ENCODE data around the gene EEF1AKMT2. TPM values are rescaled to one million over a fixed set of nuclear protein-coding genes. Genes with fewer than 3 reads are reported as not detected.

Gene EEF1AKMT2
- total RNA-seq, 1 donor from 2014 or later: 23.0 TPM

GRCh38 chr10:124755581-124755980 is 36.1 kb downstream of the EEF1AKMT2 start:
- H3K27ac Mint-ChIP-seq: no peak overlapping the region
- DNase-seq (ENCODE audit: low spot score in 2 of 2, unreplicated experiment in 2 of 2): no peak

GRCh38 chr10:124754227-124754626 is 37.5 kb downstream of the EEF1AKMT2 start:
- DNase-seq (ENCODE audit: low spot score in 2 of 2, unreplicated experiment in 2 of 2): no peak
- no peaks in the 10 kb centered on the region for H3K9me3 Mint-ChIP-seq
- peaks cover 4% of the 10 kb centered on the region for H3K36me3 Mint-ChIP-seq
- H3K27me3 Mint-ChIP-seq (ENCODE audit: low read depth): no peaks in the 10 kb centered on the region
- TF ChIP-seq CTCF (IDR thresholded peaks at IDR 0.05; ENCODE audit: unreplicated experiment): no peak
- H3K4me1 Mint-ChIP-seq: peaks cover 12% of the 10 kb centered on the region
- no peak overlapping the region for H3K4me3 Mint-ChIP-seq
- no peak overlapping the region for H3K27ac Mint-ChIP-seq

More at GRCh38 chr10:124755581-124755980, 36.1 kb downstream of the EEF1AKMT2 start:
- H3K9me3 Mint-ChIP-seq: no peaks in the 10 kb centered on the region
- H3K27me3 Mint-ChIP-seq (ENCODE audit: low read depth): no peaks in the 10 kb centered on the region
- no peak for TF ChIP-seq CTCF (IDR thresholded peaks at IDR 0.05; ENCODE audit: unreplicated experiment)
- peaks cover 9% of the 10 kb centered on the region for H3K36me3 Mint-ChIP-seq
- no peak overlapping the region for H3K4me3 Mint-ChIP-seq
- peaks cover 12% of the 10 kb centered on the region for H3K4me1 Mint-ChIP-seq

- Mint-ChIP-seq H3K27me3 (ENCODE audit: low read depth) (no peaks in the 10 kb centered on the region), H3K4me3 (no peak overlapping the region), H3K4me1 (peaks cover 27% of the 10 kb centered on the region), H3K27ac (no peak overlapping the region), H3K9me3 (no peaks in the 10 kb centered on the region), H3K36me3 (no peaks in the 10 kb centered on the region)
- TF ChIP-seq CTCF (IDR thresholded peaks at IDR 0.05; ENCODE audit: unreplicated experiment): no peak
- DNase-seq (ENCODE audit: low spot score in 2 of 2, unreplicated experiment in 2 of 2): no peak
Measured at GRCh38 chr10:124748953-124749645, 42.6 kb downstream of the EEF1AKMT2 start.

- Mint-ChIP-seq H3K4me3 (no peak overlapping the region), H3K27me3 (ENCODE audit: low read depth) (no peaks in the 10 kb centered on the region), H3K9me3 (no peaks in the 10 kb centered on the region), H3K27ac (no peak overlapping the region), H3K36me3 (no peaks in the 10 kb centered on the region), H3K4me1 (peaks cover 27% of the 10 kb centered on the region)
- TF ChIP-seq CTCF (IDR thresholded peaks at IDR 0.05; ENCODE audit: unreplicated experiment): no peak
- DNase-seq (ENCODE audit: low spot score in 2 of 2, unreplicated experiment in 2 of 2): no peak
Measured at GRCh38 chr10:124748166-124748565, 43.5 kb downstream of the EEF1AKMT2 start.

GRCh38 chr10:124747745-124748144 is 43.9 kb downstream of the EEF1AKMT2 start:
- H3K36me3 Mint-ChIP-seq: no peaks in the 10 kb centered on the region
- no peaks in the 10 kb centered on the region for H3K9me3 Mint-ChIP-seq
- no peaks in the 10 kb centered on the region for H3K27me3 Mint-ChIP-seq (ENCODE audit: low read depth)
- peaks cover 27% of the 10 kb centered on the region for H3K4me1 Mint-ChIP-seq
- no peak for DNase-seq (ENCODE audit: low spot score in 2 of 2, unreplicated experiment in 2 of 2)
- no peak overlapping the region for H3K4me3 Mint-ChIP-seq
- no peak for TF ChIP-seq CTCF (IDR thresholded peaks at IDR 0.05; ENCODE audit: unreplicated experiment)
- H3K27ac Mint-ChIP-seq: no peak overlapping the region
